ENCODE results near the gene LPCAT1.
"Not testable (repeated sequence)": the region's sequence is repeated elsewhere in the genome, so short reads cannot be mapped to it uniquely, and the experiment has no call there.

The LPCAT1 gene

GRCh38 chr5:1543398-1544293, 19.9 kb upstream of the LPCAT1 start:
- FAIRE-seq (no peak), DNase-seq (ENCODE audit: extremely low spot score, insufficient read length, low read depth) (no peak)

- DNase-seq (ENCODE audit: extremely low spot score, insufficient read length, low read depth) (no peak), FAIRE-seq (no peak)
Observed at GRCh38 chr5:1542781-1543180, 19.0 kb upstream of the LPCAT1 start.

GRCh38 chr5:1541702-1542400, 18.1 kb upstream of the LPCAT1 start:
- no peak for FAIRE-seq
- DNase-seq (ENCODE audit: extremely low spot score, insufficient read length, low read depth): no peak

GRCh38 chr5:1540831-1541701, 17.3 kb upstream of the LPCAT1 start:
- no peak for FAIRE-seq
- no peak for DNase-seq (ENCODE audit: extremely low spot score, insufficient read length, low read depth)

GRCh38 chr5:1540166-1540565, 16.4 kb upstream of the LPCAT1 start:
- DNase-seq (ENCODE audit: extremely low spot score, insufficient read length, low read depth): no peak
- FAIRE-seq: no peak

- not testable (repeated sequence) for FAIRE-seq; DNase-seq (ENCODE audit: extremely low spot score, insufficient read length, low read depth)
Observed at GRCh38 chr5:1539393-1540161, 15.8 kb upstream of the LPCAT1 start.

GRCh38 chr5:1538741-1539392, 15.1 kb upstream of the LPCAT1 start:
- FAIRE-seq (no peak), DNase-seq (ENCODE audit: extremely low spot score, insufficient read length, low read depth) (no peak)

- FAIRE-seq: no peak
Observed at GRCh38 chr5:1538276-1538675, 14.5 kb upstream of the LPCAT1 start.

GRCh38 chr5:1537603-1538154, 13.9 kb upstream of the LPCAT1 start:
- no peak for FAIRE-seq
- no peak for DNase-seq (ENCODE audit: extremely low spot score, insufficient read length, low read depth)

More at GRCh38 chr5:1538276-1538675, 14.5 kb upstream of the LPCAT1 start:
- DNase-seq (ENCODE audit: extremely low spot score, insufficient read length, low read depth): no peak

GRCh38 chr5:1536871-1537602, 13.3 kb upstream of the LPCAT1 start:
- FAIRE-seq: no peak
- DNase-seq (ENCODE audit: extremely low spot score, insufficient read length, low read depth): no peak

GRCh38 chr5:1536322-1536845, 12.6 kb upstream of the LPCAT1 start:
- FAIRE-seq (peak; percentile 93), DNase-seq (ENCODE audit: extremely low spot score, insufficient read length, low read depth) (peak; percentile 61)

GRCh38 chr5:1535646-1536045, 11.9 kb upstream of the LPCAT1 start:
- DNase-seq (ENCODE audit: extremely low spot score, insufficient read length, low read depth) (no peak), FAIRE-seq (no peak)

- DNase-seq (ENCODE audit: extremely low spot score, insufficient read length, low read depth): no peak
- FAIRE-seq: no peak
Observed at GRCh38 chr5:1532384-1532783, 8.6 kb upstream of the LPCAT1 start.

GRCh38 chr5:1529498-1529897, 5.7 kb upstream of the LPCAT1 start:
- FAIRE-seq (no peak), DNase-seq (ENCODE audit: extremely low spot score, insufficient read length, low read depth) (no peak)

GRCh38 chr5:1527533-1528205, 3.9 kb upstream of the LPCAT1 start:
- DNase-seq (ENCODE audit: extremely low spot score, insufficient read length, low read depth): no peak
- FAIRE-seq: no peak

- FAIRE-seq (peak; percentile 36), DNase-seq (ENCODE audit: extremely low spot score, insufficient read length, low read depth) (no peak)
Observed at GRCh38 chr5:1526681-1527131, 2.9 kb upstream of the LPCAT1 start.

- no peak for DNase-seq (ENCODE audit: extremely low spot score, insufficient read length, low read depth)
- FAIRE-seq: no peak
Observed at GRCh38 chr5:1526190-1526631, 2.5 kb upstream of the LPCAT1 start.
